Stomach smooth muscle (tissue), 2 donors: ENCODE data around the gene COMTD1.
A peak's percentile ranks its signal among the peaks of the same experiment; 100 is the strongest.
"Not testable (repeated sequence)": the region's sequence is repeated elsewhere in the genome, so short reads cannot be mapped to it uniquely, and the experiment has no call there.

ENCODE experiments used
- H3K27ac ChIP-seq: one replicate; pipeline ENCODE4 v1.7.0; 2013; ENCODE audit warnings: mild to moderate bottlenecking, low read length, inconsistent platforms
- H3K27me3 ChIP-seq, 2 donors: one replicate each; pipeline ENCODE4 v1.7.0; 2013; ENCODE audit warnings: low read length in 2 of 2; ENCODE audit not compliant: insufficient read depth in 2 of 2, control insufficient read depth in 1 of 2
- H3K36me3 ChIP-seq, 2 donors: one replicate each; pipeline ENCODE4 v1.7.0; 2013; ENCODE audit warnings: low read length in 2 of 2; ENCODE audit not compliant: control insufficient read depth in 2 of 2, insufficient read depth in 2 of 2
- H3K4me1 ChIP-seq: one replicate; pipeline ENCODE4 v1.7.0; 2013; ENCODE audit warnings: low read length; ENCODE audit not compliant: control insufficient read depth, insufficient read depth
- H3K4me3 ChIP-seq, 2 donors: one replicate each; pipeline ENCODE4 v1.7.0; 2013; ENCODE audit warnings: low read length in 2 of 2
- H3K9ac ChIP-seq, 2 donors: one replicate each; pipeline ENCODE4 v1.7.0; 2013; ENCODE audit warnings: low read length in 2 of 2, mild to moderate bottlenecking in 1 of 2
- H3K9me3 ChIP-seq, 2 donors: one replicate each; pipeline ENCODE4 v1.7.0; 2013; ENCODE audit warnings: low read length in 2 of 2; ENCODE audit not compliant: control insufficient read depth in 2 of 2
- donor health status: healthy.
- donor health status: Pancreatic carcinoma.

Gene COMTD1

DNA sequence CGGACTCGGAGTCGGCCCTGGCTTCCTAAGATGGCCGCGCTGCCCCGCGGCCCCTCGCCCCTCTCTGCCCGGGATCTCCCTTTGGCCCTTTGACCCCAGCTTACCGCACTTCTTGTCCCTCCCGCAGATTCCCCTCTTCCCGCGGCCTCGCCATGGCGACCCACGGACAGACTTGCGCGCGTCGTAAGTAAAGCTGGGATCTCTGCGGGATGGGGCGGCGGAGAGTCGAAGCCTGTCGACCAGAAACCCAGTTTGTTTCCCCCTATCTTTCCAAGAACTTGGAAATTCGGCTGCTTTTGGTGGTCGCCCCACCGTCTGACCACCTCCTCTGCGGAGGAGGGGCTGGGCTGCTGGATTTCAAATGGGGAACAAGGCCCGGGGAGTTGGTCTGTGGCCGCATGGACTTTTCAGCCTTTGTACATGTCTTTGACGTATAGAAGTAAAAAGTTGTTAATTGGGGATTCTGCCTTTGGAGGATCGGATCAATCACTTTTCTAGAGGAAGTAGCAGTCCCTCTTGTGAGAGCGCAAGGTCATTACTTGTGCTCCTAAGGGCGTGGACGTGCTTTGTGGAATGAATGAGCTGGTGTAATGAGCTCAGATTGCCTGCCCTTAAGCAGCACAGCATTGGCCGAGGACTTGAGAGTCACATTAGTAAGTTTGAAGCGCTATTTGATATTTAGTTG lies 24.6 kb downstream of the COMTD1 start:
- Histone ChIP-seq H3K4me1 (peaks cover 37% of the 10 kb centered on the region), H3K9me3 (no peaks in the 10 kb centered on the region), H3K27ac (peak overlapping the region; percentile 99), H3K36me3 (peaks cover 5 to 22% of the 10 kb centered on the region in 2 donors), H3K9ac (peak overlapping the region; percentile 94 to 100), H3K4me3 (peak overlapping the region; percentile 92 to 96), H3K27me3 (no peaks in the 10 kb centered on the region)

DNA sequence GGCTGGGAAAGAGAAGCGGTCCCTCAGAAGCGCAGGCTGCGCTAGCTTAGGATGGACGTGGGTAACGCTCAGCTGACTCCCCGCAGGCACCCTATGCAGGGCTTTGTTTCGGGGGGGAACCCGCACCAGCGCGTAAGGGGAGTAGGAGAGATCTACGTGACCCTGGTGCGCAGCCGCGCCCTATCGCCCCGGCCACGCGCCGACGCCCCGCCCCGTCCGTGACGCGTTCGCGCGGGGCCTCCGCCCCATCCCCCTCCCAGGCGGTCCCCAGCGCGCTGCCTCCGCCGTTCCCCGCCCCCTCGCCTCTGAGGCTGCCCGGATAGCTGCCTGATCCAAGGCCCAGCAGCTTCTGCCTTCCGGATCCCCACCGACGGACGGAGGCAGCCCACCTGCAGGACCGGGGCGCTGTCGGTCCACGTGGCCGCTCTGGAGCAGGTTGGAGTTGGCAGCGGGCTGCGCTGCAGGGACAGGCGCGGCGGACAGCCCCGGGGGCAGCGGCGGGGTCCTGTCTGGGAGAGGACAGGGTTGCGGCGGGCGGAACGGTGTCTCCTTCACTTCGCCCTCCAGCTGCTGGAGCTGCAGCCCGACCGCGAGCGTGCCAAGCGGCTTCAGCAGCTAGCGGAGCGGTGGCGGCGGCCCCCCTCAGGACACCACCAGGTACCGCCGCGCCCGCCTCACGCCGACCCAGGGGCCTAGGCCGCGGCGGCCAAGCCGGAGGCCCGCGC lies 25.3 kb downstream of the COMTD1 start, which contains the start of gene VDAC2:
Gene VDAC2, plus strand, starts transcription at position 515 of the 725 bp plus-strand sequence. CDS start 363 bp downstream, outside the sequence.
- peaks cover 37% of the 10 kb centered on the region for H3K4me1 ChIP-seq
- H3K4me3 ChIP-seq, result peak within 1 kb of the TSS; percentile 92 to 96
- peak within 1 kb of the TSS; percentile 99 for H3K27ac ChIP-seq
- peak within 1 kb of the TSS; percentile 99 to 100 for H3K9ac ChIP-seq
- no peaks in the 10 kb centered on the region for H3K27me3 ChIP-seq
- H3K9me3 ChIP-seq, result no peaks in the 10 kb centered on the region
- H3K36me3 ChIP-seq, result peaks cover 5 to 19% of the 10 kb centered on the region in 2 donors

DNA sequence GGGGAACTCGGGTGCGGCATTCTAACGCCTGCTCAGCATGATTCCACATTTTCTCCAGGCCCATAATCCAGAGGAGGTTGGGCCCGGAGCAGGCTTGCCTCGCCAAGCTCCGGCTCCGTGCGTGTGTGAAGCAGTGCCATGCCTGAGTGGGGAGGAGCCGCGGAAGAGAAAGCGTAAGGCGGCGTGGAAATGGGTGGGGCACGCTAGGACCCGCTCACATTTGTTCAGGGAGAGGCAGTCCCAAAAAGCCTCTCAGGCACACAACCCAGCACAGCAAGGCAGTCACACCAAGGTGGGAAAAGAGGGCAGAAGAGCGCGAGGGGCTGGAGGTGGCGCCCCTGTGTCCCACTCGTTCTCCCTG lies 25.9 kb downstream of the COMTD1 start:
- H3K36me3 ChIP-seq, result peaks cover 5 to 18% of the 10 kb centered on the region in 2 donors
- no peaks in the 10 kb centered on the region for H3K27me3 ChIP-seq
- H3K27ac ChIP-seq, result peak overlapping the region; percentile 99
- H3K4me1 ChIP-seq, result peaks cover 37% of the 10 kb centered on the region
- peak overlapping the region; percentile 92 to 96 for H3K4me3 ChIP-seq
- H3K9ac ChIP-seq, result peak overlapping the region; percentile 99 to 100
- no peaks in the 10 kb centered on the region for H3K9me3 ChIP-seq

DNA sequence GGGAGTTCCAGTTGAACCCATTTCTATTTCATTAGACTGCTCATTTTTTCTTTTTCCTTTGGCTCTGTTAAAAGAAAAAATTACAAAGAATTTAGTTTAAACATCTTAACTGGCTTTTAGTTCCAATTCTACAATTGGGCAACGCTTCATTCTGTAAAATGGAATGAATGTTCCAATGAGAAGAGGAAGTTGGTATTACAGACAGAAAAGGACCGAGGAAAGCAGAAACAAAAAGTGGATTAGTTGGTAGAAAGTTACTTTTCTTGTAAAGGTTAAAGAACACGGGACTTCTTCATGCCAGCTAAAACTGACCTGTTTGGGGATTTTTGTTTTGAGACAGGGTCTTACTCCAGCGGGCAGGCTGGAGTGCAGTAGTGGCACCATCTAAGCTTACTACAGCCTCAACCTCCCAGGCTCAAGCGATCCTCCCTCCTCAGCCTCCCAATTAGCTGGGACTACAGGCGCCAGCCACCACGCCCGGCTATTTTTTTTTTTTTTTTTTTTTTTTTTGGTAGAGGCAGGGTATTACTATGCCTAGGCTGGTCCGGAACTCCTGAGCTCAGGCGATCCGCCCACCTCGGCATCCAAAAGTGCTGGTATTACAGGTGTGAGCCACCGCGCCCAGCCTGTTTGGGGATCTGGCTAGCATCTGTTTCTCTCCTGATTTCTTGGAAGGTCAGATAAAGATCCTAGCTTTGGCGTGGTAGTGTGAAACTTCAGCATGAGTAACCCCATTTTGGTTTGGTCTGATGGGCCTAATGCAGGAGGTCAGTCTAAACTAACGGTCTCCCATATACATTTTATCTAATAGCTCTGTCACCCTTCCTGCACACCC lies 26.5 kb downstream of the COMTD1 start:
- Histone ChIP-seq H3K9ac (peak overlapping the region; percentile 99 to 100), H3K36me3 (peaks cover 2 to 12% of the 10 kb centered on the region in 2 donors), H3K9me3 (no peaks in the 10 kb centered on the region), H3K27me3 (no peaks in the 10 kb centered on the region), H3K27ac (peak overlapping the region; percentile 99), H3K4me1 (peaks cover 37% of the 10 kb centered on the region), H3K4me3 (peak overlapping the region; percentile 92 to 96)

DNA sequence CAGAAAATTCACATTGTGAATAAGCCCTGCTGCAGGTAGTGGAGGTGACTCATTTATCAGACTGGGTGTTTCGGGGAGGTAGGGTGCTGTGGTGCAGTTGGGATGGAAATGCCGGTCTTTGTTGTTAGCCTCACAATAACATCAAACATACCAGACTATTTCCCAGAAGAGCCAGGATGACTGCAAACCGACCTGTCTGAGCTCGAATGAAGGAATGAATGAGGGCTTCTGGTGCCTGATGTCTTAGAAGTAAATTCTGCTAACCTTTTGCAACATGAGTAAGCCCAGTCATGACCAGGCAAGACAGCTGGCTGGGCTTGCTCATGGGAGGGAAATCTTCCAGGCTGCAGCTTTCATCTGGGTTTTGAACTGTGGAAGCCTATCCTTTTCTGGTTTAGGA lies 27.6 kb downstream of the COMTD1 start:
- Histone ChIP-seq H3K27ac (peak overlapping the region; percentile 58), H3K9me3 (no peaks in the 10 kb centered on the region), H3K4me1 (peaks cover 41% of the 10 kb centered on the region), H3K27me3 (no peaks in the 10 kb centered on the region), H3K36me3 (peaks cover 2 to 6% of the 10 kb centered on the region in 2 donors), H3K9ac (no peak overlapping the region), H3K4me3 (no peak overlapping the region)

DNA sequence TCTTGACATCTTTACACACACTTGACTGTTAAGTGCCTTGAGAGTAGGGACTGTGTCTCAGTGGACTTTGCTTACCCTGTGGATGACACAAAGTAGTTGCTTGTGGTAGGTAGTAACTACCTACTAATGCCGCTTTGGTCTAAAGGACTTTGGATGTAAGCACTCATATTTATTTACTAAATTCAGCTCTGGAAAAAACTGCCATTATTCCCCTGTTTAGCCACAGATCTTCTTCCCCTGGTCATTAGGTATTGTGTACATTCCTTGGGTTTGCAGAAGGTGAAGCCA lies 28.0 kb downstream of the COMTD1 start:
- no peak overlapping the region for H3K4me3 ChIP-seq
- H3K27ac ChIP-seq, result peak overlapping the region; percentile 58
- peaks cover 41% of the 10 kb centered on the region for H3K4me1 ChIP-seq
- no peaks in the 10 kb centered on the region for H3K27me3 ChIP-seq
- no peak overlapping the region for H3K9ac ChIP-seq
- H3K9me3 ChIP-seq, result no peaks in the 10 kb centered on the region
- H3K36me3 ChIP-seq, result peaks cover 0 to 6% of the 10 kb centered on the region in 2 donors

DNA sequence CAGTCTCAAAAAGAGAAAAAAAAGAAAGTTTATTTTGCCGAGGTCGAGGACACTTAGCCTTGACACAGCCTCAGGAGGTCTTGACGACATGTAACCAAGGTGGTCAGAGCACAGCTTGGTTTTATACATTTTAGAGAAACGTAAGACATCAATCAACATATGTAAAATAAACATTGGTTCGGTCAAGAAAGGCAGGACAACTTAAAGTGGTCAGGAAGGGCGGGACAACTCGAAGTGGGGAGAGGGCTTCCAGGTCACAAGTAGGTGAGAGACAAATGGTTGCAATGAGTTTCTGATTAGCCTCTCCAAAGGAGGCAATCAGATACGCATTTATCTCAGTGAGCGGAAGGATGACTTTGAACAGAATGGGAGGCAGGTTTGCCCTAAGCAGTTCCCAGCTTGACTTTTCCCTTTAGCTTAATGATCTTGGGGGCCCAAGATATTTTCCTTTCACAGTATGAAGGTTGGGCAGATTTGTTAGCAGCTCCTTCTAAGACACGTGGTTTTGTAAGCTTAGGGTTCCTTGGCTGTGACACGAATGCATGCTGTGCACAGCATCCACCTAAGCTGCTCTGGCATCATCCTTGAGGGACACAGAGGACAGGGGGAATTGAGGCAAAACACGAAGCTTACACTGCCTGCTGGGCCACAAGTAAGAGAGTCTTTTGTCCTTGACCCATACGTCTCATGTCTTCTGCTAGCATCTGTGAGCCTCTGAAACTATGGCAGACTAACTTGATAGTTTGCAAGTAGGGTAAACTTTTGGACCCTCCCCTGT lies 28.5 kb downstream of the COMTD1 start:
- Histone ChIP-seq H3K9me3 (no peaks in the 10 kb centered on the region), H3K4me1 (peaks cover 41% of the 10 kb centered on the region), H3K4me3 (no peak overlapping the region), H3K9ac (no peak overlapping the region), H3K27me3 (no peaks in the 10 kb centered on the region), H3K36me3 (peaks cover 0 to 3% of the 10 kb centered on the region in 2 donors), H3K27ac (no peak overlapping the region)

DNA sequence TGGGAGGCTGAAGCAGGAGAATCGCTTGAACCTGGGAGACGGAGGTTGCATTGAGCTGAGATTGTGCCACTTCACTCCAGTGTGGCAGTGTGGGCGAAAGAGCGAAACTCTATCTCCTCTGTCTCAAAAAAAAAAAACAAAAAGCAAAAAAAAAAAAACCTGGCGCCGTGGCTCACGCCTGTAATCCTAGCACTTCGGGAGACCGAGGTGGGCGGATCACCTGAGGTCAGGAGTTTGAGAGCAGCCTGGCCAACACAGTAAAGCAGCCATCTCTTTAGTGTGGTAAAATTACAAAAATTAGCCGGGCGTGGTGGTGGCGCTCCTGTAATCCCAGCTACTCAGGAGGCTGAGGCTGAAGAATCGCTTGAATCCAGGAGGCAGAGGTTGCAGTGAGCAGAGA lies 29.1 kb downstream of the COMTD1 start:
- H3K4me3 ChIP-seq, H3K9ac ChIP-seq, H3K36me3 ChIP-seq, H3K27me3 ChIP-seq, H3K27ac ChIP-seq, H3K9me3 ChIP-seq: not testable (repeated sequence)
- peaks cover 39% of the 10 kb centered on the region for H3K4me1 ChIP-seq

DNA sequence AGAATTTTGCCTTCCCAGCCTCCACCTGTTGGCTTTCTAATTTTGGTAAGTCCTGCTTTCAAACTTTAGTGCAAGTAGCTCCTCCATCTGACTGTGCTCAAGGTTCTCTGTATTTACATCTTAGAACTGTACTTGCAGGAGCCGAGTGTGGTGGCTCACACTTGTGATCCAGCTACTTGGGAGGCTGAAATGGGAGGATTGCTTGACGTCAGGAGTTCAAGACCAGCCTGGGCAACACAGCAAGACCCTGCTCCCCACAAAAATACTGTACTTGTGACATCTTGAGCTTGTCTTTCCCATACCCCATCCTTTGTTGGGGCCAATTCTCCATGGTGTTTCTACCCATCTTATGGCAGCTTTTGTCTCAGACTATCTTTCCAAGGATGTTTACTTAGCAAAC lies 29.8 kb downstream of the COMTD1 start:
- H3K36me3 ChIP-seq, result no peaks in the 10 kb centered on the region
- no peak overlapping the region for H3K4me3 ChIP-seq

DNA sequence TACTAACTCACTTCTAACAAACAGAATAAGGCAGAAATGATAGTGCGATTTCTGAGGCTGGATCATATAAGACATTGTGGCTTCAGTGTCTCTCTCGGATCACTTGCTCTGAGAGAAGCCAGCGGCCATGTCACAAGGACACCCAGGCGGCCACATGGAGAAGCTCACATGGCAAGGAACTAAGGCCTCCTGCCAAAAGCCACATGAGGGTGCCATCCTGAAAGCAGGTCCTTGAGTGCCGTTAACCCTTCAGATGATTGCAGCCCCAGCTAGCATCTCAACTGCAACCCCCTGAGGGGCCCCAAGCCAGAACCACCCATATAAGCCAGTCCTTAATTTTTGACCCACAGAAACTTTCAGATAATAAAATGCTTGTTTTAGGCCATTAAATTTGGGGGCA lies 32.0 kb downstream of the COMTD1 start:
- Histone ChIP-seq H3K4me1 (peaks cover 27% of the 10 kb centered on the region), H3K27ac (no peak overlapping the region), H3K27me3 (no peaks in the 10 kb centered on the region), H3K9me3 (no peaks in the 10 kb centered on the region), H3K4me3 (no peak overlapping the region), H3K36me3 (no peaks in the 10 kb centered on the region), H3K9ac (no peak overlapping the region)

More for the DNA sequence above, 29.8 kb downstream of the COMTD1 start:
- Histone ChIP-seq H3K4me1 (peaks cover 35% of the 10 kb centered on the region), H3K9ac (no peak overlapping the region), H3K27ac (no peak overlapping the region), H3K9me3 (no peaks in the 10 kb centered on the region), H3K27me3 (no peaks in the 10 kb centered on the region)
